ENCODE data around the gene SLC25A26.

SLC25A26 gene

GRCh38 chr3:66425032-66425431, 204.2 kb downstream of the SLC25A26 start:
- no CpG with 5 or more reads among the region's 5 CpGs for WGBS (ENCODE audit: extremely low coverage, insufficient coverage, insufficient read length)
- Histone ChIP-seq H3K4ac (ENCODE audit: low read depth, low read length) (no peak overlapping the region), H2AK5ac (ENCODE audit: low read length) (no peak overlapping the region), H4K12ac (ENCODE audit: low read depth, low read length) (no peak overlapping the region), H3K18ac (ENCODE audit: low read length) (no peak overlapping the region), H3K79me1 (ENCODE audit: low read length) (no peaks in the 10 kb centered on the region), H3K4me1 (ENCODE audit: control insufficient read depth in 1 of 2, insufficient read depth in 2 of 2, low read length in 2 of 2) (peaks cover 0 to 3% of the 10 kb centered on the region in 2 experiments), H3K14ac (ENCODE audit: low read length) (no peak overlapping the region), H2BK5ac (ENCODE audit: low read depth, low read length, poor library complexity) (no peak overlapping the region), H3K9me3 (ENCODE audit: insufficient read depth, low read depth, low read length) (peaks cover 7% of the 10 kb centered on the region), H3K36me3 (ENCODE audit: control insufficient read depth in 1 of 2, insufficient read depth in 2 of 2, low read length in 2 of 2) (peaks cover 0 to 3% of the 10 kb centered on the region in 2 experiments), H4K8ac (ENCODE audit: low read depth, low read length) (no peak overlapping the region), H4K91ac (ENCODE audit: low read depth, low read length) (no peak overlapping the region), H3K4me2 (ENCODE audit: low read length) (no peak overlapping the region), H3K79me2 (ENCODE audit: control insufficient read depth, insufficient read depth, low read length, poor library complexity) (no peaks in the 10 kb centered on the region), H2AFZ (ENCODE audit: insufficient read depth, low read length, poor library complexity) (no peak overlapping the region), H3K27ac (ENCODE audit: low read depth, low read length) (no peak overlapping the region), H2BK120ac (ENCODE audit: insufficient read depth, low read length, poor library complexity) (no peak overlapping the region), H2BK12ac (ENCODE audit: low read length) (no peak overlapping the region), H3K9ac (ENCODE audit: low read length) (no peak overlapping the region), H3K23ac (ENCODE audit: low read length) (no peak overlapping the region), H3K4me3 (ENCODE audit: low read depth, low read length) (no peak overlapping the region), H3K27me3 (ENCODE audit: insufficient read depth, low read length) (no peaks in the 10 kb centered on the region)
- DNase-seq = no peak

DNA sequence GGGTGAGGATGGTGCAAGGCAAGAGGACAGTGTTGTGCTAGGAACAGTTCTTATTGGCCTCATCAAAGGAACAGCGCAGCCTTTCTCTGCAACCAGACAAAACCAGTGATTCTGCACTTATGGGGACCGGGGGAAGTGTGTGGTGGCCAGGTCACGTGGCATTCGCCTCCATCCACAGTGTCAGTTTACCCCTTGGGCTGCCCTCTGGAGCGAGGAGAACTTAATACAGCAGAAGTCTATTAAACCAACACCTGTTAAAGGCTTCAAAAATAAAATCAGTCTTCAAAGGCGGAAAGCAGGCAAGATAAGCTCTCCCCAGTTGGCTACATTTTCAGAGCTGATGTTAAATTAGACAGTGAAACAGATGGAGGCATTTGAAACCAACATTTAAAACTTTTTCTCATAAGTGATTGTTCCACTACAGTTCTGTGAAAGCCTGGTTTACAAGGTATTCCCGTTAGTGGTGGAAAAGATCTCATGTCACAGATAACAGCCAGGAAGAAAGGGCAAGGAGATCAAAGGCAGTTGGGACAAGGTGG, 204.8 kb downstream of the SLC25A26 start:
- Histone ChIP-seq H3K9me3 (ENCODE audit: insufficient read depth, low read depth, low read length) (peaks cover 7% of the 10 kb centered on the region), H4K91ac (ENCODE audit: low read depth, low read length) (no peak overlapping the region), H3K14ac (ENCODE audit: low read length) (no peak overlapping the region), H2AFZ (ENCODE audit: insufficient read depth, low read length, poor library complexity) (no peak overlapping the region), H3K4ac (ENCODE audit: low read depth, low read length) (no peak overlapping the region), H2BK12ac (ENCODE audit: low read length) (no peak overlapping the region), H3K4me3 (ENCODE audit: low read depth, low read length) (no peak overlapping the region), H3K27ac (ENCODE audit: low read depth, low read length) (no peak overlapping the region), H3K9ac (ENCODE audit: low read length) (no peak overlapping the region), H3K4me1 (ENCODE audit: control insufficient read depth in 1 of 2, insufficient read depth in 2 of 2, low read length in 2 of 2) (peaks cover 0 to 3% of the 10 kb centered on the region in 2 experiments), H2BK120ac (ENCODE audit: insufficient read depth, low read length, poor library complexity) (no peak overlapping the region), H3K36me3 (ENCODE audit: control insufficient read depth in 1 of 2, insufficient read depth in 2 of 2, low read length in 2 of 2) (peaks cover 0 to 3% of the 10 kb centered on the region in 2 experiments), H2BK5ac (ENCODE audit: low read depth, low read length, poor library complexity) (no peak overlapping the region), H2AK5ac (ENCODE audit: low read length) (no peak overlapping the region), H3K79me2 (ENCODE audit: control insufficient read depth, insufficient read depth, low read length, poor library complexity) (no peaks in the 10 kb centered on the region), H3K79me1 (ENCODE audit: low read length) (no peaks in the 10 kb centered on the region), H4K12ac (ENCODE audit: low read depth, low read length) (no peak overlapping the region), H3K23ac (ENCODE audit: low read length) (no peak overlapping the region), H3K27me3 (ENCODE audit: insufficient read depth, low read length) (no peaks in the 10 kb centered on the region), H3K18ac (ENCODE audit: low read length) (no peak overlapping the region), H4K8ac (ENCODE audit: low read depth, low read length) (no peak overlapping the region), H3K4me2 (ENCODE audit: low read length) (no peak overlapping the region)
- no CpG with 5 or more reads among the region's 7 CpGs for WGBS (ENCODE audit: extremely low coverage, insufficient coverage, insufficient read length)
- DNase-seq = no peak

GRCh38 chr3:66426135-66426534, 205.3 kb downstream of the SLC25A26 start:
- H2BK5ac ChIP-seq (ENCODE audit: low read depth, low read length, poor library complexity) = no peak overlapping the region
- no peak overlapping the region for H3K4me3 ChIP-seq (ENCODE audit: low read depth, low read length)
- no peak overlapping the region for H3K23ac ChIP-seq (ENCODE audit: low read length)
- H3K4ac ChIP-seq (ENCODE audit: low read depth, low read length) = no peak overlapping the region
- H3K9me3 ChIP-seq (ENCODE audit: insufficient read depth, low read depth, low read length) = peaks cover 7% of the 10 kb centered on the region
- H3K79me2 ChIP-seq (ENCODE audit: control insufficient read depth, insufficient read depth, low read length, poor library complexity) = no peaks in the 10 kb centered on the region
- H2AFZ ChIP-seq (ENCODE audit: insufficient read depth, low read length, poor library complexity) = no peak overlapping the region
- H2BK120ac ChIP-seq (ENCODE audit: insufficient read depth, low read length, poor library complexity) = no peak overlapping the region
- WGBS (ENCODE audit: extremely low coverage, insufficient coverage, insufficient read length) = no CpG with 5 or more reads among the region's 1 CpG
- DNase-seq = no peak
- H2AK5ac ChIP-seq (ENCODE audit: low read length) = no peak overlapping the region
- no peak overlapping the region for H4K12ac ChIP-seq (ENCODE audit: low read depth, low read length)
- peaks cover 0 to 3% of the 10 kb centered on the region in 2 experiments for H3K4me1 ChIP-seq (ENCODE audit: control insufficient read depth in 1 of 2, insufficient read depth in 2 of 2, low read length in 2 of 2)
- no peaks in the 10 kb centered on the region for H3K79me1 ChIP-seq (ENCODE audit: low read length)
- no peak overlapping the region for H3K9ac ChIP-seq (ENCODE audit: low read length)
- H3K27ac ChIP-seq (ENCODE audit: low read depth, low read length) = no peak overlapping the region
- H4K91ac ChIP-seq (ENCODE audit: low read depth, low read length) = no peak overlapping the region
- no peak overlapping the region for H3K14ac ChIP-seq (ENCODE audit: low read length)
- no peaks in the 10 kb centered on the region for H3K27me3 ChIP-seq (ENCODE audit: insufficient read depth, low read length)
- H3K4me2 ChIP-seq (ENCODE audit: low read length) = no peak overlapping the region
- no peak overlapping the region for H4K8ac ChIP-seq (ENCODE audit: low read depth, low read length)
- H3K36me3 ChIP-seq (ENCODE audit: control insufficient read depth in 1 of 2, insufficient read depth in 2 of 2, low read length in 2 of 2) = peaks cover 0 to 3% of the 10 kb centered on the region in 2 experiments
- H2BK12ac ChIP-seq (ENCODE audit: low read length) = no peak overlapping the region
- no peak overlapping the region for H3K18ac ChIP-seq (ENCODE audit: low read length)

GRCh38 chr3:66427352-66427751, 206.6 kb downstream of the SLC25A26 start:
- WGBS (ENCODE audit: extremely low coverage, insufficient coverage, insufficient read length) = no CpG with 5 or more reads among the region's 3 CpGs

More at GRCh38 chr3:66427352-66427751, 206.6 kb downstream of the SLC25A26 start:
- no peak overlapping the region for H3K18ac ChIP-seq (ENCODE audit: low read length)
- H4K91ac ChIP-seq (ENCODE audit: low read depth, low read length) = no peak overlapping the region
- no peak overlapping the region for H2BK12ac ChIP-seq (ENCODE audit: low read length)
- H3K79me2 ChIP-seq (ENCODE audit: control insufficient read depth, insufficient read depth, low read length, poor library complexity) = no peaks in the 10 kb centered on the region
- H3K4me2 ChIP-seq (ENCODE audit: low read length) = no peak overlapping the region
- no peaks in the 10 kb centered on the region for H3K79me1 ChIP-seq (ENCODE audit: low read length)
- no peaks in the 10 kb centered on the region for H3K27me3 ChIP-seq (ENCODE audit: insufficient read depth, low read length)
- H3K27ac ChIP-seq (ENCODE audit: low read depth, low read length) = no peak overlapping the region
- no peak for DNase-seq
- no peak overlapping the region for H3K4ac ChIP-seq (ENCODE audit: low read depth, low read length)
- H3K36me3 ChIP-seq (ENCODE audit: control insufficient read depth in 1 of 2, insufficient read depth in 2 of 2, low read length in 2 of 2) = no peaks in the 10 kb centered on the region
- no peak overlapping the region for H3K9ac ChIP-seq (ENCODE audit: low read length)
- no peak overlapping the region for H2AFZ ChIP-seq (ENCODE audit: insufficient read depth, low read length, poor library complexity)
- peaks cover 0 to 3% of the 10 kb centered on the region in 2 experiments for H3K4me1 ChIP-seq (ENCODE audit: control insufficient read depth in 1 of 2, insufficient read depth in 2 of 2, low read length in 2 of 2)
- H2BK120ac ChIP-seq (ENCODE audit: insufficient read depth, low read length, poor library complexity) = no peak overlapping the region
- no peak overlapping the region for H4K8ac ChIP-seq (ENCODE audit: low read depth, low read length)
- H2AK5ac ChIP-seq (ENCODE audit: low read length) = no peak overlapping the region
- no peak overlapping the region for H2BK5ac ChIP-seq (ENCODE audit: low read depth, low read length, poor library complexity)
- H3K14ac ChIP-seq (ENCODE audit: low read length) = no peak overlapping the region
- H4K12ac ChIP-seq (ENCODE audit: low read depth, low read length) = no peak overlapping the region
- no peak overlapping the region for H3K4me3 ChIP-seq (ENCODE audit: low read depth, low read length)
- no peak overlapping the region for H3K23ac ChIP-seq (ENCODE audit: low read length)
- H3K9me3 ChIP-seq (ENCODE audit: insufficient read depth, low read depth, low read length) = no peaks in the 10 kb centered on the region

All from trophoblast cell (in vitro differentiated cells and primary cell).